ENCODE data around the gene BMERB1. TPM values are rescaled to one million over a fixed set of nuclear protein-coding genes. Genes with fewer than 3 reads are reported as not detected.

BMERB1 gene
- polyA plus RNA-seq, 1 donor (not counting 4 experiments of a cell fraction or from before 2014, with no cell fraction given): 7.8 TPM

GRCh38 chr16:15598648-15599190, 164.3 kb downstream of the BMERB1 start:
- Histone ChIP-seq H3K9me1 (ENCODE audit: control insufficient read depth, extremely low read depth, insufficient read depth, low read length) (no peaks in the 10 kb centered on the region), H3K9me3 (ENCODE audit: control insufficient read depth, low read depth, low read length) (no peaks in the 10 kb centered on the region), H3K4me3 (ENCODE audit: control insufficient read depth in 2 of 3, extremely low read depth in 1 of 3, insufficient read depth in 2 of 3, low read depth in 1 of 3, low read length in 3 of 3) (no peak overlapping the region), H3K27ac (ENCODE audit: control insufficient read depth, insufficient read depth, low read length) (no peak overlapping the region), H3K27me3 (ENCODE audit: control insufficient read depth, extremely low read depth, insufficient read depth, low read length) (no peaks in the 10 kb centered on the region), H3K4me1 (ENCODE audit: control insufficient read depth, extremely low read depth, insufficient read depth, low read length) (no peaks in the 10 kb centered on the region), H4K20me1 (ENCODE audit: control insufficient read depth, extremely low read depth, insufficient read depth, low read length) (no peaks in the 10 kb centered on the region), H3K36me3 (ENCODE audit: control insufficient read depth in 2 of 2, extremely low read depth in 1 of 2, insufficient read depth in 2 of 2, low read length in 2 of 2) (peaks cover 24 to 34% of the 10 kb centered on the region in 2 experiments), H3K9ac (ENCODE audit: control insufficient read depth, extremely low read depth, insufficient read depth, low read length) (no peak overlapping the region), H3K79me2 (ENCODE audit: control insufficient read depth, insufficient read depth, low read length) (no peaks in the 10 kb centered on the region), H2AFZ (ENCODE audit: control insufficient read depth, low read length) (no peak overlapping the region), H3K4me2 (ENCODE audit: control insufficient read depth, extremely low read depth, insufficient read depth, low read depth, low read length) (no peak overlapping the region)
- no peak for FAIRE-seq
- dilution Hi-C loops (cut with MboI; ENCODE audit: extremely low pct_ligation_motif_present, low sequenced_read_pairs): no loop called here
- no peak for DNase-seq (ENCODE audit: low read depth, low spot score)
- TF ChIP-seq EZH2 (IDR thresholded peaks at IDR 0.05; ENCODE audit: low read length) (no peak), CTCF (optimal IDR thresholded peaks at IDR 0.05 in 1 of 3, IDR thresholded peaks at IDR 0.05 in 1 of 3, conservative IDR thresholded peaks at IDR 0.05 in 1 of 3; ENCODE audit: extremely low read depth in 1 of 3, insufficient read depth in 2 of 3, low read length in 3 of 3) (no peak)

- peaks cover 29 to 38% of the 10 kb centered on the region in 2 experiments for H3K36me3 ChIP-seq (ENCODE audit: control insufficient read depth in 2 of 2, extremely low read depth in 1 of 2, insufficient read depth in 2 of 2, low read length in 2 of 2)
Observed at GRCh38 chr16:15599303-15600070, 165.1 kb downstream of the BMERB1 start.

More at GRCh38 chr16:15599303-15600070, 165.1 kb downstream of the BMERB1 start:
- dilution Hi-C loops (cut with MboI; ENCODE audit: extremely low pct_ligation_motif_present, low sequenced_read_pairs): no loop called here
- Histone ChIP-seq H3K9me1 (ENCODE audit: control insufficient read depth, extremely low read depth, insufficient read depth, low read length) (no peaks in the 10 kb centered on the region), H3K9me3 (ENCODE audit: control insufficient read depth, low read depth, low read length) (no peaks in the 10 kb centered on the region), H4K20me1 (ENCODE audit: control insufficient read depth, extremely low read depth, insufficient read depth, low read length) (no peaks in the 10 kb centered on the region), H3K9ac (ENCODE audit: control insufficient read depth, extremely low read depth, insufficient read depth, low read length) (no peak overlapping the region), H3K4me3 (ENCODE audit: control insufficient read depth in 2 of 3, extremely low read depth in 1 of 3, insufficient read depth in 2 of 3, low read depth in 1 of 3, low read length in 3 of 3) (no peak overlapping the region), H3K79me2 (ENCODE audit: control insufficient read depth, insufficient read depth, low read length) (no peaks in the 10 kb centered on the region), H3K27ac (ENCODE audit: control insufficient read depth, insufficient read depth, low read length) (no peak overlapping the region), H3K4me1 (ENCODE audit: control insufficient read depth, extremely low read depth, insufficient read depth, low read length) (no peaks in the 10 kb centered on the region), H3K27me3 (ENCODE audit: control insufficient read depth, extremely low read depth, insufficient read depth, low read length) (no peaks in the 10 kb centered on the region), H3K4me2 (ENCODE audit: control insufficient read depth, extremely low read depth, insufficient read depth, low read depth, low read length) (no peak overlapping the region), H2AFZ (ENCODE audit: control insufficient read depth, low read length) (no peak overlapping the region)
- FAIRE-seq (no peak), DNase-seq (ENCODE audit: low read depth, low spot score) (no peak)
- TF ChIP-seq EZH2 (IDR thresholded peaks at IDR 0.05; ENCODE audit: low read length) (no peak), CTCF (optimal IDR thresholded peaks at IDR 0.05 in 1 of 3, IDR thresholded peaks at IDR 0.05 in 1 of 3, conservative IDR thresholded peaks at IDR 0.05 in 1 of 3; ENCODE audit: extremely low read depth in 1 of 3, insufficient read depth in 2 of 3, low read length in 3 of 3) (no peak)

Data from keratinocyte (primary cell).